Testis (tissue), 2 donors: ENCODE data around the gene ZNF613.
"Not testable (repeated sequence)": the region's sequence is repeated elsewhere in the genome, so short reads cannot be mapped to it uniquely, and the experiment has no call there.

Source experiments
- CTCF ChIP-seq, 3 experiments: fragments of 450-650 bp in 2 of 3; fragments of 200-600 bp in 1 of 3; sonication (generic) in 1 of 3; IDR thresholded peaks; one replicate each; pipeline ENCODE4 v1.5.1; 2016 to 2019; ENCODE audit warnings: antibody characterized with exemption in 3 of 3, mild to moderate bottlenecking in 2 of 3, moderate library complexity in 1 of 3
- POLR2A ChIP-seq: fragments of 450-650 bp; IDR thresholded peaks from one replicate; pipeline ENCODE4 v1.6.1; 2017; ENCODE audit warnings: antibody characterized with exemption, mild to moderate bottlenecking, moderate library complexity

DNA sequence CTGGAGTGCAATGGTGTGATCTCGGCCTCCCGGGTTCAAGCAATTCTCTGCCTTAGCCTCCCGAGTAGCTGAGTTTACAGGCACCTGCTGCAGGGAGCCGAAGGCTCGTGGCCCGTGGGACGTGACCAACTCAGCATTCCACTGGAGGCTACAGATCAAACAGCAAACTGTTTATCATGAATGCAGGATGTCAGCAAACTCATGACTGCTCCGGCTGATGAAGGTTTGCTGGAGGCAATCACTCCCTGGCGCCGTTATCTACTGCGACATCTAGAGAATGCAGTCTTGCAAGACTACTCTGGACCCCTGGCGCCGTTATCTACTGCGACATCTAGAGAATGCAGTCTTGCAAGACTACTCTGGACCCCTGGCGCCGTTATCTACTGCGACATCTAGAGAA, 48.5 kb downstream of the ZNF613 start:
- not testable (repeated sequence) for TF ChIP-seq CTCF (IDR thresholded peaks at IDR 0.05); POLR2A
